Brain microvascular endothelial cell (primary cell): ENCODE measurements around the gene LAMB3.
A peak's percentile ranks its signal among the peaks of the same experiment; 100 is the strongest.

Experiments
- DNase-seq: peaks from one replicate; pipeline ENCODE4 v3.0.0-alpha.2; 2020
- H3K27ac ChIP-seq: fragments of 250-450 bp; sonication (Bioruptor Pico); 2 replicates; pipeline ENCODE4 v1.5.1; 2020; ENCODE audit warnings: mild to moderate bottlenecking, moderate library complexity
- H3K27me3 ChIP-seq: fragments of 250-450 bp; sonication (Bioruptor Pico); replicated peaks from 2 replicates; pipeline ENCODE4 v1.5.1; 2020; ENCODE audit warnings: mild to moderate bottlenecking
- H3K36me3 ChIP-seq: fragments of 250-450 bp; sonication (Bioruptor Pico); replicated peaks from 2 replicates; pipeline ENCODE4 v1.5.1; 2020; ENCODE audit warnings: mild to moderate bottlenecking
- H3K4me3 ChIP-seq: 2 replicates; pipeline ENCODE4 v1.5.1; 2011; ENCODE audit warnings: low read depth, mild to moderate bottlenecking, control low read depth, low read length, moderate library complexity
- in situ Hi-C: cut with HindIII; loops from 2 replicates; pipeline ENCODE4 v1.10.0; 2017; ENCODE audit warnings: low sequenced_read_pairs, low pct_ligation_motif_present
- TF ChIP-seq, protein P1 (sequence below): IDR thresholded peaks from 2 replicates; pipeline ENCODE4 v1.5.1; 2011; ENCODE audit warnings: low read depth, mild to moderate bottlenecking, moderate library complexity, low read length, control low read depth, inconsistent platforms; ENCODE audit errors: missing control alignments

Gene LAMB3

DNA sequence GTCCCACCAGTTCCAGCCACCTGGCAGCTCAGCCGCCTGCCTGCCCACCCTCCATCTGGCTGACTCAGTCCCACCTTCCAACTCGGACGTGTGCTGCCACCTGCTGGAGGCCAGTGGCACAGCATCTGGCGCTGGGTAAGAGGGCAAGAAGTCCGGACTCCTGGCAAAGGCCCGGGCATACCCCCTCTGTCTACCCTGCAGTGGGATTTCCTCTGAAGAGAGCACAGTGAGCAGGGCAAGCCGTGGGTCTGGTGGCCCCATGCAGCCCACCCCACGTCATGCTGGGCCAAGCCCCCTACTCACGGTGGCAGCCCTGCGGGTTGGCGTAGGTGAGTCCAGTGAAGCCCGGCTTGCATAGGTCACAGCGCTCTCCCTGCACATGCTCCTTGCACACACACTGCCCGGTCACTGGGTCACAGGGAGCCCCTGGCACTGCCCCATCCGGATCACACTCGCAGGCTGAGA, 24.5 kb downstream of the LAMB3 start:
- no peaks in the 10 kb centered on the region for H3K36me3 ChIP-seq
- H3K4me3 ChIP-seq: no peak overlapping the region
- TF ChIP-seq, protein P1, sequence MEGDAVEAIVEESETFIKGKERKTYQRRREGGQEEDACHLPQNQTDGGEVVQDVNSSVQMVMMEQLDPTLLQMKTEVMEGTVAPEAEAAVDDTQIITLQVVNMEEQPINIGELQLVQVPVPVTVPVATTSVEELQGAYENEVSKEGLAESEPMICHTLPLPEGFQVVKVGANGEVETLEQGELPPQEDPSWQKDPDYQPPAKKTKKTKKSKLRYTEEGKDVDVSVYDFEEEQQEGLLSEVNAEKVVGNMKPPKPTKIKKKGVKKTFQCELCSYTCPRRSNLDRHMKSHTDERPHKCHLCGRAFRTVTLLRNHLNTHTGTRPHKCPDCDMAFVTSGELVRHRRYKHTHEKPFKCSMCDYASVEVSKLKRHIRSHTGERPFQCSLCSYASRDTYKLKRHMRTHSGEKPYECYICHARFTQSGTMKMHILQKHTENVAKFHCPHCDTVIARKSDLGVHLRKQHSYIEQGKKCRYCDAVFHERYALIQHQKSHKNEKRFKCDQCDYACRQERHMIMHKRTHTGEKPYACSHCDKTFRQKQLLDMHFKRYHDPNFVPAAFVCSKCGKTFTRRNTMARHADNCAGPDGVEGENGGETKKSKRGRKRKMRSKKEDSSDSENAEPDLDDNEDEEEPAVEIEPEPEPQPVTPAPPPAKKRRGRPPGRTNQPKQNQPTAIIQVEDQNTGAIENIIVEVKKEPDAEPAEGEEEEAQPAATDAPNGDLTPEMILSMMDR: peak; percentile 99
- DNase-seq: peak; percentile 48
- no peak overlapping the region for H3K27ac ChIP-seq
- in situ Hi-C loops: no loop called here
- no peaks in the 10 kb centered on the region for H3K27me3 ChIP-seq

- no peak for DNase-seq
- in situ Hi-C loops: no loop called here
- Histone ChIP-seq H3K27me3 (no peaks in the 10 kb centered on the region), H3K27ac (no peak overlapping the region), H3K4me3 (no peak overlapping the region), H3K36me3 (no peaks in the 10 kb centered on the region)
- TF ChIP-seq, protein P1: no peak
Measured at GRCh38 chr1:209627027-209627731, 25.0 kb downstream of the LAMB3 start.

DNA sequence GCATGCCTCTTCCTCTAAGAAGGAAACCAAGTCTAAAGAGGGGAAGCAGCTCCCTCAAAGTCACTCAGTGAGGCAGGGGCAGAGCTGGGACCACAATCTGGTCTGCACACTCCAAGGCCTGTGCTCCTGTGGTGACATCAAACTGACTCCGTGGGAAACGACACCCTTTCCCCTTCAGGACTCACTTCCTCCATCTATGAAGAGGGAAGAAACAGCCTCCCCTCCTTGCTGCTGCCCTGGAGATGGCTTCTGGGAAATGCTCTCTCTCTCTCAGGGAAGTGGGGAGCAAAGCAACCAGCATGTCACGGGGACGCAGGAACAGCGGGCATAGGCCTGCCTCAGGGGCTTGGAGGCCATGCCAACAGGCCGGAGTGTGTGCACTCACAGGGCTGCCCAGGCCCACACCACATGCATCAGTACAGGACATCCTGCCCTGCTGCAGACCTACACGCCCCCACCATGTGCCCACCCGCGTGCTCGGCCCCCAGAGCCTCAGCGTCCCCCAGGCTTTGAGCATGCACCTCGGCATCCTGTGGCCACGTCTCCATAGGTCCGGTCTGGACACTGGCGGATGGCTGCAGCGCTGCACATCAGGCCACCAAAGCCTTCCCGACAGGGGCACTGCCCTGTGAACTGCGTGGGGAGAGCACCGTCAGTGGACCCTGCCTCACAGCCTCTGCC, 25.7 kb downstream of the LAMB3 start:
- Histone ChIP-seq H3K27ac (no peak overlapping the region), H3K36me3 (no peaks in the 10 kb centered on the region), H3K4me3 (no peak overlapping the region), H3K27me3 (no peaks in the 10 kb centered on the region)
- no peak for DNase-seq
- in situ Hi-C loops: no loop called here
- TF ChIP-seq, protein P1: no peak

GRCh38 chr1:209625791-209626285, 26.4 kb downstream of the LAMB3 start:
- Histone ChIP-seq H3K27me3 (no peaks in the 10 kb centered on the region), H3K4me3 (no peak overlapping the region), H3K27ac (no peak overlapping the region), H3K36me3 (no peaks in the 10 kb centered on the region)
- DNase-seq: no peak
- in situ Hi-C loops: no loop called here
- TF ChIP-seq, protein P1: no peak

DNA sequence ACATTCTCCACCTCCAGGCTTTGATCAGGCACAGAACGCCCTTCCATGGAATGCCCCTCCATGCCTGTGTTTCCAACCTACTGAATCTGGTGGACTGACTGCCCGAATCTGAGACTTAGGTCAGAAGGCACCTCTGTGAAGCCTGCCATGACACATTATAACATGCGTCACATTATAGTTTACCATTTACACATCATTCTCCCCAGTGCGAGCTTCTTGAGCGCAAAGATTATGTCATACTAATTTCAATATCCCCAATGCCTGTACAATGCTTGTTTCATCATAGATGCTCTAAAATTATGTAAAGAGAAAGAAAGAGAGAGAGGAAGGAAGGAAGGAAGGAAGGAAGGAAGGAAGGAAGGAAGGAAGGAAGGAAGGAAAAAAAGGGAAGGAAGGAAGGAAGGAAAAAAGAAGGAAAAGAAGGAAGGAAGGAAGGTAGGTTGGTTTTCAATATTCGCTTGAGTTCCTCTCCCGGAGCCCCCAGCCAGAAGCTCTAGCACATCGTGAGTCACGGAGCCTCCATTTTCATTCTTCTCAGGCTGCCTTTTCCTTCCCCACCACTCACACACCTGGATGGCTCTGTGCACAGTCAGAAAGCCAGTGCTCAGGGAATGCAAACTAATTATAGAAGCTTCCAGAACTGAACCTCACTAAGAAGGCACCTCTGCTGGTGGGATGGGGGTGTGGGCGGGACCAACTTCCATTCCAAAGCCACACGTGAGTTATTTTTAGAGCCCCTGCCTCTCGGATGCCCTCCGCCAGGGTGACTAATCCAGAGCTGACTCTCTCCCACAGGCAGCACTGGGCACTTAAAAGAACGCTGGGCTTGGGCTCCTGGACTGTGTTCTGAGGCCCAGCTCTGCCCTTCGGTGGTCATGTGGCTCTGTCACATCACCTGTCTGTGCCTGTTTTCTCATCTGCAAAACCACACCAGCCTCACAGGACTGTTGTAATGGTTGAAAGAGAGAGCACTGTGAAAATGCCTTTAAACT, 27.4 kb downstream of the LAMB3 start:
- Histone ChIP-seq H3K27me3 (no peaks in the 10 kb centered on the region), H3K36me3 (no peaks in the 10 kb centered on the region), H3K27ac (no peak overlapping the region), H3K4me3 (no peak overlapping the region)
- in situ Hi-C loops: no loop called here
- TF ChIP-seq, protein P1: no peak
- DNase-seq: no peak
